Measurements from ENCODE around the gene IRGC.

- TF ChIP-seq CTCF (IDR thresholded peaks at IDR 0.05) = no peak
- TF ChIP-seq POLR2A (IDR thresholded peaks at IDR 0.05) = no peak
Observed at GRCh38 chr19:43719918-43720317, 4.0 kb downstream of the IRGC start.

Measured in heart left ventricle (tissue), 13 donors.